ENCODE data around the gene SRPX2.

The SRPX2 gene

GRCh38 chrX:100611951-100612350, 32.0 kb upstream of the SRPX2 start:
- no peak overlapping the region for H3K4me3 ChIP-seq (ENCODE audit: low read length)
- DNase-seq (ENCODE audit: low read depth) = no peak
- no peak for TF ChIP-seq CTCF (conservative IDR thresholded peaks at IDR 0.05; ENCODE audit: low read length)

GRCh38 chrX:100615005-100615404, 29.0 kb upstream of the SRPX2 start:
- H3K4me3 ChIP-seq (ENCODE audit: low read length) = no peak overlapping the region
- TF ChIP-seq CTCF (conservative IDR thresholded peaks at IDR 0.05; ENCODE audit: low read length) = peak; percentile 73
- peak; percentile 72 for DNase-seq (ENCODE audit: low read depth)

- TF ChIP-seq CTCF (conservative IDR thresholded peaks at IDR 0.05; ENCODE audit: low read length) = no peak
- H3K4me3 ChIP-seq (ENCODE audit: low read length) = no peak overlapping the region
- no peak for DNase-seq (ENCODE audit: low read depth)
Observed at GRCh38 chrX:100623001-100623400, 21.0 kb upstream of the SRPX2 start.

- DNase-seq (ENCODE audit: low read depth) = peak; percentile 47
- no peak overlapping the region for H3K4me3 ChIP-seq (ENCODE audit: low read length)
- TF ChIP-seq CTCF (conservative IDR thresholded peaks at IDR 0.05; ENCODE audit: low read length) = no peak
Observed at GRCh38 chrX:100625985-100626491, 18.0 kb upstream of the SRPX2 start.

GRCh38 chrX:100635040-100635439, 9.0 kb upstream of the SRPX2 start:
- TF ChIP-seq CTCF (conservative IDR thresholded peaks at IDR 0.05; ENCODE audit: low read length) = no peak
- no peak for DNase-seq (ENCODE audit: low read depth)
- H3K4me3 ChIP-seq (ENCODE audit: low read length) = no peak overlapping the region

GRCh38 chrX:100635989-100636320, 8.0 kb upstream of the SRPX2 start:
- no peak for TF ChIP-seq CTCF (conservative IDR thresholded peaks at IDR 0.05; ENCODE audit: low read length)
- peak overlapping the region; percentile 68 for H3K4me3 ChIP-seq (ENCODE audit: low read length)
- DNase-seq (ENCODE audit: low read depth) = no peak

GRCh38 chrX:100636321-100636991, 7.5 kb upstream of the SRPX2 start, which contains the start of gene TSPAN6:
Gene TSPAN6, minus strand, starts transcription at chrX:100636806. Its CDS starts 112 bp downstream, at chrX:100636694.
- peak within 1 kb of the TSS; percentile 68 for H3K4me3 ChIP-seq (ENCODE audit: low read length)
- peak; percentile 63 for TF ChIP-seq CTCF (conservative IDR thresholded peaks at IDR 0.05; ENCODE audit: low read length)
- peak; percentile 80 for DNase-seq (ENCODE audit: low read depth)

Data from AG10803 (cell line).